Spleen (tissue), 7 donors: ENCODE data around the gene KIF6.

ENCODE experiments used
- CTCF ChIP-seq, 11 experiments: fragments of 200-600 bp in 7 of 11; fragments of 450-650 bp in 4 of 11; sonication (generic) in 4 of 11; IDR thresholded peaks in 8 of 11; conservative IDR thresholded peaks in 3 of 11; 1 replicate in 7 of 11; 2 replicates in 4 of 11; pipeline versions ENCODE4 v1.4.0 to v1.8.0; 2016 to 2021; ENCODE audit warnings: antibody characterized with exemption in 11 of 11, inconsistent platforms in 4 of 11, mild to moderate bottlenecking in 1 of 11
- POLR2A ChIP-seq, 3 donors: fragments of 450-650 bp; IDR thresholded peaks; one replicate each; pipeline ENCODE4 v1.5.1; 2017; ENCODE audit warnings: antibody characterized with exemption in 3 of 3, mild to moderate bottlenecking in 1 of 3
- POLR2AphosphoS5 ChIP-seq, 3 donors: sonication (generic); formaldehyde crosslinking; IDR thresholded peaks; one replicate each; pipeline ENCODE4 v1.5.1; 2017; ENCODE audit warnings: antibody characterized with exemption in 3 of 3
- donor health status: DM: no; HTN: no; CAD: no; lungs with moderate emphysema.
- donor health status: DM: no; HTN: no; CAD: no.
- donor health status: DM: no; HTN: no; CAD: no.

GRCh38 chr6:39585641-39586040 lies 139.6 kb downstream of the KIF6 start:
- TF ChIP-seq POLR2AphosphoS5 (IDR thresholded peaks at IDR 0.05) (no peak), POLR2A (IDR thresholded peaks at IDR 0.05) (no peak), CTCF (IDR thresholded peaks at IDR 0.05 in 8 of 11, conservative IDR thresholded peaks at IDR 0.05 in 3 of 11) (no peak)
